Measurements from ENCODE around the gene NEDD4L. TPM values are rescaled to one million over a fixed set of nuclear protein-coding genes. Genes with fewer than 3 reads are reported as not detected.
"Not testable (repeated sequence)": the region's sequence is repeated elsewhere in the genome, so short reads cannot be mapped to it uniquely, and the experiment has no call there.

Gene NEDD4L
- total and polyA plus RNA-seq, 3 donors from 2014 or later, result 14.3 to 43.1 (median 42.7) TPM

DNA sequence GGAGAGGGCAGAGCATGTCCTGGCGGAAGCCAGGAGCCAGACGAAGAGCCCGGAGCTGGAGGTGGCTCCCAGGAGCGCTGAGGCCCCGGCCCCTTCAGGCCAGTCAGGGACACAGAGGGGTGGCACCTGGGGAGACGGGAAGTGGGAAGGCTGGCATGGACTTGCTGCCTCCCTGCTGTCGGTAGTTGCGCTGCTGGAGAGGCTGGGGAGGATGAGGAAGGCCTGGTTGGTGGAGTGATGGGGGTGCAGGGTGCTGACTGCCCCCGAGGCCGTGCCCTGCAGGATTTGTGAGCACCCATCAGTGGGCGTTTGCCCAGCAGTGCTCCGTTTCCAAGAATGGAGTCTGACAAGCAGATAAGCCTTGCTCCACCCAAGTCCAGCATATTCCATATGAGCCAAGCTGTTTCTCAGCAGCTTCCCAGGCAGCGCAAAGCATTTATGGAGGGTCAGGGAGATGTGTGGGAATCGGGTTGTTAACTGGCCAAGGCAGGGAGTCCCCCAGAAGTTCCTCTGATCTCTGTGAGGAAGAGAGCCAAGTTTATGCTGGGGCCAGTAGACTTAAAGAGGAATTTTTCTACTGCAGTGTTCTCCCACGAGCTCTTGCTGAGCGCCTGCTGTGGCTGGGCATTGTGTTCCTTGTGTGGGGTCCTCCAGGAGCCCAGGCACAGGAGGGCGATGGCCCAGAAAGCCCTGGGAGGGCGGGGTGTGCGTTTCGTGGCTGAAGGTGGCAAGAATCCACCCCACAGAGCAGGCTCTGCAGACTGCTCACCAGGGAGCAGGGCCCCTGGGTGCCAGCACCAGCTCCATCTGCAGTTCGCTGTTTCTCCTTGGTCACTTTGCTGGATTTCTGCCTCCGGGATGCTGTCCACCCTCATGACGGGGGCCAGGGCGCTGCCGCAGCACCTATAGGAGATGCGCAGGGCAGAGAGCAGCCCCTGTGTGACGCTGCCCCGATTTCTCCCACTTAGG is 334.7 kb downstream of the NEDD4L start:
- Histone ChIP-seq H3K4me3 (no peak overlapping the region), H3K4me1 (no peaks in the 10 kb centered on the region), H3K36me3 (ENCODE audit: low read depth, missing control alignments) (no peaks in the 10 kb centered on the region), H3K27ac (no peak overlapping the region), H3K27me3 (no peaks in the 10 kb centered on the region), H3K9me3 (no peaks in the 10 kb centered on the region)
- TF ChIP-seq, protein P1, sequence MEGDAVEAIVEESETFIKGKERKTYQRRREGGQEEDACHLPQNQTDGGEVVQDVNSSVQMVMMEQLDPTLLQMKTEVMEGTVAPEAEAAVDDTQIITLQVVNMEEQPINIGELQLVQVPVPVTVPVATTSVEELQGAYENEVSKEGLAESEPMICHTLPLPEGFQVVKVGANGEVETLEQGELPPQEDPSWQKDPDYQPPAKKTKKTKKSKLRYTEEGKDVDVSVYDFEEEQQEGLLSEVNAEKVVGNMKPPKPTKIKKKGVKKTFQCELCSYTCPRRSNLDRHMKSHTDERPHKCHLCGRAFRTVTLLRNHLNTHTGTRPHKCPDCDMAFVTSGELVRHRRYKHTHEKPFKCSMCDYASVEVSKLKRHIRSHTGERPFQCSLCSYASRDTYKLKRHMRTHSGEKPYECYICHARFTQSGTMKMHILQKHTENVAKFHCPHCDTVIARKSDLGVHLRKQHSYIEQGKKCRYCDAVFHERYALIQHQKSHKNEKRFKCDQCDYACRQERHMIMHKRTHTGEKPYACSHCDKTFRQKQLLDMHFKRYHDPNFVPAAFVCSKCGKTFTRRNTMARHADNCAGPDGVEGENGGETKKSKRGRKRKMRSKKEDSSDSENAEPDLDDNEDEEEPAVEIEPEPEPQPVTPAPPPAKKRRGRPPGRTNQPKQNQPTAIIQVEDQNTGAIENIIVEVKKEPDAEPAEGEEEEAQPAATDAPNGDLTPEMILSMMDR (IDR thresholded peaks at IDR 0.05), result no peak
- no peak for DNase-seq
- 87 to 89% methylated on average over 20 to 28 of the region's 28 CpGs for WGBS, 2 donors
- intact Hi-C loops (cut with DNase I; ENCODE audit: low total_unique reads), result no loop called here

DNA sequence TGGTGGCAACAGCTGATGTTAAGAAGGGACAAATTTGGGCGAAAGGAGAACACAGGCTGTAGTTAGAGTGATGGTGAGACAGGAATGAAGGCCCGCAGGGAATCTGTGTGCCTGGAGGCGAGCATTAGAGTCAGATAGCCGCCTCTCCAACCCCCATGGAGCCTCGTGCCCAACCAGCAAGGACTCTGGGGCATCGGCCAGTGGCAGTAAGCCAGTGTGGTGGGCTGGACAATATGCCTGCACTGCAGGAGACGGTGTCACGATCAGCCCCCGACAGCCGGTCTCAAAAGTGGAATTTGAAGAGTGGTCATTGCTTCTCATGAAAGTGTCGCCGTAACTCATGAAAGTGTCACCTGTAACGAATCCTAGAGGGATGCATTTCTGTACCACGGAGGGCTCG is 335.4 kb downstream of the NEDD4L start:
- intact Hi-C loops (cut with DNase I; ENCODE audit: low total_unique reads), result no loop called here
- Histone ChIP-seq H3K4me1 (no peaks in the 10 kb centered on the region), H3K4me3 (no peak overlapping the region), H3K27ac (no peak overlapping the region), H3K36me3 (ENCODE audit: low read depth, missing control alignments) (no peaks in the 10 kb centered on the region), H3K9me3 (no peaks in the 10 kb centered on the region), H3K27me3 (no peaks in the 10 kb centered on the region)
- no peak for DNase-seq
- WGBS, 2 donors, result 88 to 94% methylated on average over 15 of the region's 15 CpGs
- TF ChIP-seq POLR2A (IDR thresholded peaks at IDR 0.05), result no peak
- TF ChIP-seq, protein P1 (IDR thresholded peaks at IDR 0.05), result no peak

DNA sequence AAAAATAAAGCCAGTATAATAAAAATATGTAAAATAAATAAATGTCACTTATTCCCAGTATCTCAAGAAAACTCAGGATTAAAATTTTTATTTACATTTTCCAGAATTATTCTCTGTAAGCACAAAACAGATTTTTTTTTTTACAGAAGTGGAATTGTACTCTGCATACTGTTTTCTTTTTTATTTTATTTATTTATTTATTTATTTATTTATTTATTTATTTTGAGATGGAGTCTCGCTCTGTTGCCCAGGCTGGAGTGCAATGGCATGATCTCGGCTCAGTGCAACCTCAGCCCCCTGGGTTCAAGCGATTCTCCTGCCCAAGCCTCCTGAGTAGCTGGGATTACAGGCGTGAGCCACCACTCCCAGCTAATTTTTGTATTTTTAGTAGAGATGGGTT is 336.1 kb downstream of the NEDD4L start:
- intact Hi-C loops (cut with DNase I; ENCODE audit: low total_unique reads); H3K36me3 ChIP-seq (ENCODE audit: low read depth, missing control alignments); DNase-seq; H3K27me3 ChIP-seq; H3K9me3 ChIP-seq; H3K4me1 ChIP-seq; H3K27ac ChIP-seq; H3K4me3 ChIP-seq: not testable (repeated sequence)
- WGBS, 2 donors, result 91 to 99% methylated on average over 4 of the region's 4 CpGs

- 94% methylated on average over 12 of the region's 12 CpGs for WGBS, 2 donors
These were observed 337.8 kb downstream of the NEDD4L start for GRCh38 chr18:58381676-58382411.

DNA sequence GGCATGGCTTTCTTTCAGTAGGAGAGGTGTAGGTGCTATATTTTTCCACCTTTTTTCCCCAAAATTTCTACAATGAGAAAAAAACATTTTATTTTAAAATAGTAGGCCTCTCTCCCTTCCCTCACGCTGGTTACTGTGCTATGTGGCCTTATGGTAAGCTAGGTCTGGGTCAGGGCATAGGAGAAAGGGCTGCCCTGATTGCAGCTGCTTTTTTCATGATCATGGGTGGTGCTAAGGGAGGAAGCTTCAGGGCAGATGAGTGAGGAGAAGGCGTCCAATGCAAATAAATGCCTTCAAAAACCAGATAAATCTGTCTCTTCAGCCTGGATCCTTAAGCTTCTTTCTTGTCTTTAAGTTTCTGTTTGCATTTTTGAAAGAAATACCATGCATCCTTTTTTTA is 338.4 kb downstream of the NEDD4L start:
- Histone ChIP-seq H3K9me3 (no peaks in the 10 kb centered on the region), H3K27ac (no peak overlapping the region), H3K36me3 (ENCODE audit: low read depth, missing control alignments) (no peaks in the 10 kb centered on the region), H3K4me1 (no peaks in the 10 kb centered on the region), H3K4me3 (no peak overlapping the region), H3K27me3 (no peaks in the 10 kb centered on the region)
- WGBS, 2 donors, result 79 to 92% methylated on average over 2 of the region's 2 CpGs
- intact Hi-C loops (cut with DNase I; ENCODE audit: low total_unique reads), result no loop called here
- no peak for DNase-seq
- TF ChIP-seq, protein P1 (IDR thresholded peaks at IDR 0.05), result no peak
- no peak for TF ChIP-seq POLR2A (IDR thresholded peaks at IDR 0.05)

More at GRCh38 chr18:58381676-58382411, 337.8 kb downstream of the NEDD4L start:
- H3K4me1 ChIP-seq, result no peaks in the 10 kb centered on the region
- TF ChIP-seq, protein P1 (IDR thresholded peaks at IDR 0.05), result no peak
- no peak for TF ChIP-seq POLR2A (IDR thresholded peaks at IDR 0.05)
- intact Hi-C loops (cut with DNase I; ENCODE audit: low total_unique reads), result no loop called here
- H3K27ac ChIP-seq, result no peak overlapping the region
- no peaks in the 10 kb centered on the region for H3K36me3 ChIP-seq (ENCODE audit: low read depth, missing control alignments)
- no peaks in the 10 kb centered on the region for H3K27me3 ChIP-seq
- no peaks in the 10 kb centered on the region for H3K9me3 ChIP-seq
- H3K4me3 ChIP-seq, result no peak overlapping the region
- no peak for DNase-seq

Data from testis (tissue), 3 donors.